ENCODE data around the gene ACTL7A.
"Not testable (repeated sequence)": the region's sequence is repeated elsewhere in the genome, so short reads cannot be mapped to it uniquely, and the experiment has no call there.

Gene ACTL7A

DNA sequence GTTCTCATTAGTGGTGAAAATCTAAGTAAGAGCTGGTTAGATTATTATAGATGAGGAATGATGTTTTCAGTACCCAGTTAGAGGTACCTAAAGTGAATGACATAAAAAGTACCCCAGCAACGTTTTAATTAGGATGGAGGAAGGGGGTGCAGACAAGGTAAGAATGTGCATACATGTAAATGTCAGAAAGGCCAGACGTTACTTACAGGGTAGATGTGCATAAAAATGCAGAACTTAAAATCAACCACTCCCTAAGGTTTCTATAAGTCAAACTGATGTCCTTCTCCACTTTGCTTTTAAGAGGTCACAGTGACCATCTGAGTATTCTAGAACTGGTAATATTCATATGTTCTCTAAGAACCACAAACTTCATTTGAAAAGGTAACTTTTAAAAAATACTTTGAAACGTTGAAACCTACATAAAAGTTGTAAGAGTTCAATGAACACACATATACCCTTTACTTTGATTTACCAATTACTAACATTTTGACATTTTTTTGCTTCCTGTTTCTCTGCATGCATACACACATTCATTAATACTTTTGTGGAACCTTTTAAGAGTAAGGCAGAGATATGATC is 18.8 kb downstream of the ACTL7A start:
- no peak for DNase-seq (ENCODE audit: low read depth in 2 of 2)

DNA sequence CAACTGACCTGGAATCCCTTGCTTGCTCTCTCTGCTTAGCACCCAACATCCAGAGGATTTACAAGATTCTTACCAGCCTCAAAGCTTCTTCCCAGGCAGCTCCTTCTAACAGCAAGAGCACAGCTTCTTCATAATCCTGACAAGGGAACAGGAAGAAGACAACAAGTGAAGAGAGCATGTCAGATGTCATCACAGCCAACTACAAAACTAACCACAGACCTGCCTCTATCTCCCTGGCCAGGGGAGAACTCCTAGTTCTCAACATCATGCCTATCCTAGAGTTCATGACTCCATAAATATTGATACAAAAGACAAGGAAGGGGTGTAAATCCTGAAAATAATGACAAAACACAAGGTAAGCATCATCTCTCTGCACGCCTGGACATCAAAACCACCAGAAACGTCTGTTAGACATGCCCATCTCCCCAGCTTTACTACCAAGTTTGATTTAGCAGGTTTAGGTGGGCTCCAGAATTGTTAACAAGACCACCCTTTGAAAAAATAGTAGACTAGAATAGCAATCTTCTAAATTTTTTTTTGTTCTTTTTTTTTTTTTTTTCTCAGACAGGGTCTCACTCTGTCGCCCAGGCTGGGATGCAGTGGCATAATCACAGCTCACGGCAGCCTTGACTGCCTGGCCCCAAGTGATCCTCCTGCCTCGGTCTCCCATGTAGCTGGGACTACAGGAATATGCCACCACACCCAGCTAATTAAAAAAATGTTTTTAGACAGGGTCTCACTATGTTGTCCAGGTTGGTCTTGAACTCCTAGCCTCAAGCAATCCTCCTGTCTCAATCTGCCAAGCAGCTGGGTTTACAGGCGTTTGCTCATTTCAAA is 20.2 kb downstream of the ACTL7A start:
- no peak for DNase-seq (ENCODE audit: low read depth in 2 of 2)

DNA sequence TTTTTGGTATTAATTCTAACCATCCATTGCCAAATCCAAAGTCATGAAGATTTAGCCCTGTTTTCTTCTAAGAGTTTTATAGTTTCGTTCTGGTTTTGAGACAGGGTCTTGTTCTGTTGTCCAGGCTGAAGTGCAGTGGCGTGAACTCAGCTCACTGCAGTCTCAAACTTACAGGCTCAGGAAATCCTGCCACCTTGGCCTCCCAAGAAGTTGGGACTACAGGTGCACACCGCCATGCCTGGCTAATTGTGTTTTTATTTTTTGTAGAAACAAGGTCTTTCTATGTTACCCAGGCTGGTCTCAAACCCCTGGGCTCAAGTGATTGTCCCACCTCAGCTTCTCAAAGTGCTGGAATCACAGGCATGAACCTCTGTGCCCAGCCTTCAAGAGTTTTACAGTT is 21.0 kb downstream of the ACTL7A start:
- DNase-seq (ENCODE audit: low read depth in 2 of 2), result no peak

DNA sequence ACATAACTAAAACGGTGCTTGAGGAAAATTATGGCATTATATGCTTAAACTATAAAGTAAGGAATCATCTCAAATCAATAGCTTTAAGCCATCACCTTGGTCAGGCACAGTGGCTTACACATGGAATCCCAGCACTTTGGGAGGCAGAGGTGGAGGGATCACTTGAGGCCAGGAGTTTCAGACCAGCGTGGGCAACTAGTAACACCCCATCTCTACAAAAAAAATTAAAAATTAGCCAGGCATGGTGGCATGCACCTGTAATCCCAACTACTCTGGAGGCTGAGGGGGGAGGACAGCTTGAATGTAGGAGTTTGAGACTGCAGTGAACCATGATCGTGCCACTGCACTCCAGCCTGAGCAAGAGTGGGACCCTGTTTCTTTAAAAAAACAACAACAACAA is 22.6 kb downstream of the ACTL7A start:
- DNase-seq (ENCODE audit: low read depth in 2 of 2), result no peak

DNA sequence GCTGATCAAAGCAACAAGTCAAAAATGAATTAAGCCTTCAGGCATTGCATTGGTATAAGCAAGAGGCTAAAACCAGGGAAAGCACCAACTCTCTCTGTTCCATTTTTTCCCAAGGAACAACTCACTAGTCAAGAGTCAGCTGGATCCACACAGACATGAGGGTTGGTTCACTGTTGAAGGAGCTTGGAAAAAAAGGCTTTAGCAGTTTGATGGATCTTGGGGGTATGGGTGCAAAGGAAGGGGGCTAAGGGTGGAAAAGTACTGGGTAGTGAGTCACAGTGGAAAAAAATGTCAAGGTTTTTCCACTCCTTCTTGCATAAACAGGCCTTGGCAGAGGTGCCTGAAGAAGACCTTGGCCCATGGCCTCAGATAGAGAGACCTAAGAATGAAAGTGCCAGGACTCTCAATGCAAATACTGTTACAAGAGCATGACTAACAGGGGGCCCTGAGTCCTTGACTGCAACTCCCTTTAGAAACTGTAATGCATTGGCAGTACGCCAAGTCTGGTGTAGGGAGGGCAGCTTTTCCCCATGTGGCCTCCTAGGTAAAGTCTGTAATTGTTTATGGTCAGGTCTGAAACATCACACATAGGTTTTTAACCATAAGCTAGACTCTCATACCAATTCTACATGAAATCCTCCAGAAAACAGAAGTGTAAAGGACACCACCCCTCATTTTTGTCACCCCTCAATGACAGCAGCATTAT is 23.7 kb downstream of the ACTL7A start:
- DNase-seq (ENCODE audit: low read depth in 2 of 2), result peak; percentile 46 to 52

DNA sequence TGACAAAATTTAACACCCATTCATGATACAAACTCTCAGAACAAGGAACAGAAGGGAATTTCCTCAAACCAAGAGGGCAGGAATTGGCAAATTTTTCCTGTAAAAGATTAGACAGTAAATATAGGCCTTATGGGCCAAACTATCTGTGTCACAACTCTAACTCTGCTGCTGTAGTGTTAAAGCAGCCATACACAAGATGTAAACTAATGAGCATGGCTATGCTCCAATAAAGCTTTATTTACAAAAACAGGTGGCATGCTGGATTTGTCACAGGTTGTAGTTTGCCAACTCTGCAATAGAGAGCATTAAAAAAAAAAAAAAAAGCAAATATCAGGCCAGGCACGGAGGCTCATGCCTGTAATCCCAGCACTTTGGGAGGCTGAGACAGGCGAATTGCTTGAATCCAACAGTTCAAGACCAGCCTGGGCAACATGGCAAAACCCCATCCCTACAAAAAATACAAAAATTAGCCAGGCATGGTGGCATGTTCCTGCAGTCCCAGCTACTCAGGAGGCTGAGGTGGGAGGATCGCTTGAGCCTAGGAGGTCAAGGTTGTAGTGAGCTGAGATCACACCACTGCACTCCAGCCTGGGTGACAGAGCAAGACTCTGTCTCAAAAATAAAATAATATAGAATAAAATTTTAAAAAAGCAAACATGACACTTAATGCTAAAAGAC is 24.7 kb downstream of the ACTL7A start:
- DNase-seq (ENCODE audit: low read depth in 2 of 2), result not testable (repeated sequence)

DNA sequence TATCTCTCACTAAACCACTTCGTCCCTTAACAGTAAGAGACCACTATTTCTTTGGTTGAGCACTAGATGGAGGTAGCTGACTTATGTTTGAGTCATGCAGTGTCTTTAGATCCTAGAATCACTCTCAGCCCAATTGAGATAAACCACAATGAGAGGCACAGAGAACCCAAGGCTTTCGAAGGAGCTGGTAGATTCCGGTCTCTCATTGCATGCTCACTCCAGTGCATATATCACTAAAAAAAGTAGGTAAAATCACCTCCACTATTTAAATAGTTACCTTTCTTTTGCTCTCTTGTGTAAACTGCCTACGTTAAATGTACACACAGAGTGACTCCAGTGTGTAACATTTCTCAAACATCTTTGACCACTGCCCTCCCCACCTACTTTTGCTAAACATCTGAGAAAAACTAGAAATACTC is 27.6 kb downstream of the ACTL7A start:
- DNase-seq (ENCODE audit: low read depth in 2 of 2), result peak; percentile 4 to 9

DNA sequence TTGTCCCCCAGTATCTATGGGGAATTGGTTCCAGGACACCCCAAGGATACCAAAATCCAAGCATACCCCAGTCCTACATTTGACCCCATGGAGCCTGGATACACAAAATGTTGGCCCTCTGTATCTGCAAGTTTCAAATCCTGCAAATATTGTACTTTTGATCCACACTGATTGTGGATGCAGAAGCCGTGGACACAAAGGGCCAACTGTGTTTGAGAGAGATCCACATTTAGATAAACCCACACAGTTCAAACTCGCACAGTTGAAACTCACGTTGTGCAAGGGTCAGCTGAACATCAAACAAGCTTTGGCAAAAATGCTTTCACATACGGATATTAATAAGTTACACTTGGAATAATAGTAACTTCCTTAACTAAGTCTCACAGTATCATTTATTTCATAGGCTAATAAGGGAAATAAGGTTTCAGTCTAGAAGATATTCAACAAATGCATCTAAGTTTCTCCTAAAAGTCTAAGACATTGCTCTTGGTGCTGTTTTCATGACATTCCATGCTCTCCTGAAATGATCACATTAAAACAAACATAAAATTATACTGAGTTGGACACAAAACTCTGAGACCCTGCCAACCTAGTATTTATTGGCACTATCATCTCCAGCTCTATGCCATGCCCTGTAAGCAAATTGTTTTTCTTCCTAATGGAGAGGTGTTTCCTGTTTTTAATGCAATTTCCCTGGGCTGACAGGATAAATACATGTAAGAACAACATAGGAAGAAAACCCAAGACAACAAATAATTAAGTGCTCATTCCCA is 32.3 kb downstream of the ACTL7A start:
- DNase-seq (ENCODE audit: low read depth in 2 of 2), result no peak

DNA sequence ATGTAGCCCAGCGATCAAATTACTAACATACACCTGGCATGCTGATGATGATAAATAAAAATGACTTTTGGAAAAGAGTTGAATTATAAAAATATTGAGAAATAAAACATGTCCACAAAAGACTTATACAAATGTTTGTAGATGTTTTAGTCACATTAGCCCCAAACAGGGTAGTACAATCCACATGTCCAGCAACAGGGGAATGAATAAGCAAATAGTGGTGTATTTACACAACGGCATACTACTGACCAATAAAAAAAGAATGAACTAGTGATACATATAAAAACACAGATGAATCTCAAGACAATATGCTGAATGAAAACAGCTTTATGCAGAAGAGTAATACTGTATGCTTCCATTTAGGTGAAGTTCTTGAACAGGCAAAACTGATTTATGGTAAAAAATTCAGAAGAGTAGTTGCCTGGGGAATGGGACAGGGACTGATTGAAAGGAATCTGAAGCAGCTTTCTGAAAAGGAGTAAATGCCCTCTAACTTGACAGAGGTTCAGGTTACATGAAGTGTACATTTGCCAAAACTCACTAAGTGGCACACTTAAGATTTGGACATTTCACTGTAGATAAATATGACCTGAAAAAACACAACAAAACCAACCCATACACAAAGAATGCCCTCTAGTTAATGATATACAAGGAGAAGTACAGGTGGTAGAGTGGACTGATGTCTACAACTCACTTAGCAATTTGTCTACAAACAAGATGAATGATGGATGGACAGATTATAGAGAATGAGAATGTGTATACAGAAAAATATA is 35.4 kb downstream of the ACTL7A start:
- DNase-seq (ENCODE audit: low read depth in 2 of 2), result no peak

DNA sequence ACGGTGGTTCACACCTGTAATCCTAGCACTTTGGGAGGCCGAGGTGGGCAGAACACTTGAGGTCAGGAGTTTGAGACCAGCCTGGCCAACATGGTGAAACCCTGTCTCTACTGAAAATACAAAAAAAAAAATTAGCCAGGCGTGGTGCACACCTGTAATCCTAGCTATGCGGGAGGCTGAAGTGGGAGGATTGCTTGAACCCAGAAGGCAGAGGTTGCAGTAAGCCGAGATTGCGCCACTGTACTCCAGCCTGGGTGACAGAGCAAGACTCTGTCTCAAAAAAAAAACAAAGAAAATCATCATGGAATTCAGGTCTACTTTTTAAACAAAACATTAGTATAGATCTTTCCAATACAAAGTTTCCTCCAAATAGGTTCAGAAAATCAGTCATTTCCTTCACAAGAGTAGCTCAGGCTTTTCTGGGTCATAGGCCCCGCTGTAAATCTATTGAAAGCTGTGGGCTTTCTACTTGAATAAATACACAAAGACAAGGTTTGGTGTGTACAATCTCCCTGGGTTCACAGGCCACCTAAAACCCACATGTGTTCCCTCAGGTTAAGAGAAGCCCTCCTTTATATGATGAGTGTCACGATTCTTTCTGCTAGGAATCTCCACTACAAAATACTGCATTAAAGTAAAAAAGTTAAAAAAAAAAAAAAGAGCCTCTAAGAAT is 37.1 kb downstream of the ACTL7A start:
- not testable (repeated sequence) for DNase-seq (ENCODE audit: low read depth in 2 of 2)

DNA sequence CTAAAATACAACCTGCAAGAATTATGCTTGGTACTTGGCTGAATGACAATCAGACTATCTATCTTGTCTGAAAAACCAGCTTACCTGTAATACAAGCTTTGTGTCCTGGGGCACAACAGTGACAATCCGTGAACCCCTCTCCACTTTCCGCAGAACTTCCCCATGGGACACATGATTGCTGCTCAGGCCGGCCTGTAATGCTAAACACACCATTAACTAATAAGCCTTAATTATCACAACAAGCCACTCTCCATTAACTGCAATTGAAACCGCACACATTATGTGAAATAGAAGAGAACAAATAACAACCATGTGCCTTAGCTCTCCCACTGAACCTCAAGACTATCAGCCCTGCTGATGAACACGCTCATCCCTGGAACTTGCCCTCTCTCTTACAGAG is 38.1 kb downstream of the ACTL7A start:
- no peak for DNase-seq (ENCODE audit: low read depth in 2 of 2)

DNA sequence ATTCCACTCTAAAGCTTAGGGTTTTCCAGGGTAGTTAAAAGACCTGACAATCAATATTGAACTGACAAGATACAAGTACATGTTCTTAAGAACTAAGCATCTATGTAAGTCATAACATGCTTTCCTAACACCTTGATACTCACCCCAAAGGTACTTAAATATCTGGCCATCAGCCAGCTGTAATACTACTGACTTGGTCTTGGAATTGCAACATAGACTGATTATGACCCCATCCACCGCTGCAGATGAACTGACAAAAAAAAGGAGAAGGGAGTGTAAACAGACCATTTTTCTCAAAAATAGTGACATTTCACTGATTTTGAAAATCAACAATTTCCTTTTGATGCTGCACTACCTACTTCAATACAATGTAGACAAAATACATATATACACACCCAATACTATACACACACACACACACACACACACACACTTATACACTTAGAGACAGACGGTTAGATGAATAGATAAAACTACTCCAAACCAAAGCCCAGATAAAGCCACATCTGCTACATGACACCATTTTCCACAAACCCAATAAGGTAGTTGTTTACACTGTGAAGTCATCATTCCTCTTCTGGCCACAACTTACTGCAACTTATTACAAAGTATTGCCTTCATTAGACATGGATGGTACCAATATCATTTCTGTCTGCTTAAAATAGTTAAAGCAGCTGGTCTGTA is 41.5 kb downstream of the ACTL7A start:
- no peak for DNase-seq (ENCODE audit: low read depth in 2 of 2)

DNA sequence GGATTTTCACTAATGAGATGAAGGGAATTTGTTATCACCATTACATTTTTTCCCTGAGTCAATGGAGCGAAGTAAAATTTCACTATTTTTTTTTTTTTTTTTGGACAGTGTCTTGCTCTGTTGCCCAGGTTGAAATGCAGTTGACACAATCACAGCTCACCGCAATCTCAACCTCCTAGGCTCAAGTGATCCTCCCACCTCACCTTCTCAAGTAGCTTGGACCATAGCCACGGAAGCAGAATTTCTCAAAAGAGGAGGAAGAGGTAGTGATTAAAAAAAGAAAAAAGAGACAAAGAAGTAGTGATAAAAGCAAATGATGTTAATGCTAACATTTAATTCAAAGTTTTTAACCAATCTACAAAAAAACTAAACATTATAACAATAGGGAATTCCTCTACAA is 42.1 kb downstream of the ACTL7A start:
- DNase-seq (ENCODE audit: low read depth in 2 of 2), result no peak

DNA sequence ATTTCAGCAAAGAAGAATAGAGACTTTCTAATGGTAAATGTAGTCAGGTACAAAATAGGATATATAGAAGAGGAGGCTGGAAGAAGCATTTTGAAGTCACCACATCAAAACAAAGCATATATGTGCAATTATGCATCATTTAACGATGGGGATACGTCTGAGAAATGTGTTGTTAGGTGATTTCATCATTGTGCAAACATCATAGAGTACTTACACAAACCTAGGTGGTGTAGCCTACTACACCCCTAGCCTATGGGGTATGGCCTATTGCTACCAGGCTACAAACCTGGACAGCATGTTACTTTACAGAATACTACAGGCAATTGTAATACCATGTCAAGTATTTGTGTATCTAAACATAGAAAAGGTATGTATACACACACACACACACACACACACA is 43.4 kb downstream of the ACTL7A start:
- no peak for DNase-seq (ENCODE audit: low read depth in 2 of 2)

DNA sequence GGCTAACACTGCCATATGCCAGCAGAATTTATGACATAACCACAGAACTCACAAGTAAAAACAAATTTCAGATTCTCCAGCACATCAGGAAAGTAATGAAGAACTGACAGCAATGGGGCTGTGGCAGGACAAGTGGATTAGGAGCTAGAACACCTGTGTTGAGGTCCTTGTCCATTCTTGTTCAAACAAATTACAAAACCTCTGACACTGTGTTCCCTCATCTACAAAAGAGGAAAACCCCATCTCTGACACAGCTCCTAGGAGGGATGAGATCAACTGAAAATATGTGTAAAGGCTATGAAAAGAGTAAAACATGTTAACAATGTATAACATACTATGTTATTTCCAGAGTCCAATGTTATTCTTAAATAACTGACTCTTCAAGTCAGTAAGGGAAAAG is 48.3 kb downstream of the ACTL7A start:
- DNase-seq (ENCODE audit: low read depth in 2 of 2), result no peak

DNA sequence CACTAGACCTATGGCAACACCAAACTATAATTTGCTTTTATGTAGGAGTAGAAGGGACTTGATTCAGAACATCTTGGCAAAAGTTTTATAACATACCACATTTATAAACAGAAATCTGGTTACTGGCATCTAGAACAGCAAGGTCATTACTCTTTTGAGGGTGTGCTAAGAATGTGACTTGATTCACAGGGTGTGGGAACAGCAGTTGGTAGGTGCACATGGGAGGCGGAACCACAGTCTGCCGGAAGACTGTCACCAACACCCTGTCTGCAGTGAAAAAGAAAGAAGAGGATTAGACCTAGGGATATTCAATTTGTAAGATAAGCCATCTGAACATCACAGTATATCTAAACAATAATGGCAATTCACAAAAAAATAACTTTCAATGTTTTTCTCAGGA is 48.8 kb downstream of the ACTL7A start:
- no peak for DNase-seq (ENCODE audit: low read depth in 2 of 2)

DNA sequence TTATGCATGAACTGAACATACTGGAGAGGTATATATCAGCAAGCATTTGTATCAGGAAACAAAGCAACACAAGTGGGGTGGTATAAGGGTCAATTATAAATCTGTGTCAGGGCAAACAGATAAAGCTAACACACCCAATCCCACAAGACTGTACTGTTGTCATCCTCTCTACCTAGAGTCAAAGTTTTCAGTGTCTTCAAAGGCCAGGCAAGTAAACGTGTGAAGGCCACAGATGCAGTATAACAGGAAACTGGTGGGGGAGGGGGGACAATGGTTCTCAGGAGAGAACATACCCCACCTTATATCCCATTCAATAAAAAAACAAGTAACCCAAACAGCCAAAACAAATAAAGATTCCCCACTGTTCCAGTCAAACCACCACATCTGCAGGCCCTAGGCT is 49.8 kb downstream of the ACTL7A start:
- DNase-seq (ENCODE audit: low read depth in 2 of 2), result no peak

Measured in fibroblast of skin of left quadriceps (primary cell).